Inferior parietal cortex (tissue), 1 donor: ENCODE measurements around the gene KLHL8.

ENCODE experiments used
- DNase-seq: peaks from one replicate; pipeline ENCODE4 v3.0.0-alpha.2; 2016; ENCODE audit errors: extremely low spot score

Gene KLHL8

GRCh38 chr4:87121341-87122065 lies 98.9 kb downstream of the KLHL8 start:
- DNase-seq = no peak

GRCh38 chr4:87120411-87121162 lies 99.8 kb downstream of the KLHL8 start:
- DNase-seq = no peak

GRCh38 chr4:87120010-87120409 lies 100.4 kb downstream of the KLHL8 start:
- no peak for DNase-seq

GRCh38 chr4:87118826-87119225 lies 101.6 kb downstream of the KLHL8 start:
- no peak for DNase-seq

- no peak for DNase-seq
These were observed 102.0 kb downstream of the KLHL8 start for GRCh38 chr4:87118421-87118820.

- DNase-seq = no peak
These were observed 102.7 kb downstream of the KLHL8 start for GRCh38 chr4:87117732-87118075.

- DNase-seq = no peak
These were observed 103.2 kb downstream of the KLHL8 start for GRCh38 chr4:87117051-87117731.

- DNase-seq = no peak
These were observed 104.2 kb downstream of the KLHL8 start for GRCh38 chr4:87116231-87116630.

- no peak for DNase-seq
These were observed 106.0 kb downstream of the KLHL8 start for GRCh38 chr4:87114245-87115062.

GRCh38 chr4:87112063-87112462 lies 108.4 kb downstream of the KLHL8 start:
- DNase-seq = no peak
